NOMO-1 (cell line): ENCODE results near the gene MIP.
"Not testable (repeated sequence)": the region's sequence is repeated elsewhere in the genome, so short reads cannot be mapped to it uniquely, and the experiment has no call there.

Source experiments
- DNase-seq, 2 experiments: peaks; one replicate each; lab custom pipeline; 2025; ENCODE audit not compliant: unreplicated experiment in 2 of 2; lab: John Stamatoyannopoulos, UW

MIP gene

DNA sequence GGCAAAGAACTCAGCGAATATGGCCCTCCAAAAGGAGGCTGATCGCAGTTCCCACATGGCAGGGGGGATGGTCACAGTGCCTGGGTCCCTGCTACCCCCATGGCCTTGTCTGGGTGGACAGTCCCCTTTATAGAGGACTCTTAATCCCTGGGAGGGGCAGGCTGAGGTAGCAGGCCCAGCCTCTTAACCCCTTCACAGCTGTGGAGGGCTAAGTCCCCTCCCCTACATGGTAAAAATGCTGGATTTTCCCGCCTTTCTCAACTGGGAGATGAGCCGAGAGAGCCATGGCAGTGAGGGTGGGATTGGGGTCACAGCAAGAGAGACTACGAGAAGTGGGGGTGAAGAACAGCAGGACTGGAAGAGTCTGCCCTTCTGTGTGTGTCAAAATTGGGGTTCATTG is at the start of gene MIP:
MIP (minus strand) TSS at position 101 of the 400 bp plus-strand sequence; CDS start at position 57, 44 bp downstream.
- DNase-seq = no peak

DNA sequence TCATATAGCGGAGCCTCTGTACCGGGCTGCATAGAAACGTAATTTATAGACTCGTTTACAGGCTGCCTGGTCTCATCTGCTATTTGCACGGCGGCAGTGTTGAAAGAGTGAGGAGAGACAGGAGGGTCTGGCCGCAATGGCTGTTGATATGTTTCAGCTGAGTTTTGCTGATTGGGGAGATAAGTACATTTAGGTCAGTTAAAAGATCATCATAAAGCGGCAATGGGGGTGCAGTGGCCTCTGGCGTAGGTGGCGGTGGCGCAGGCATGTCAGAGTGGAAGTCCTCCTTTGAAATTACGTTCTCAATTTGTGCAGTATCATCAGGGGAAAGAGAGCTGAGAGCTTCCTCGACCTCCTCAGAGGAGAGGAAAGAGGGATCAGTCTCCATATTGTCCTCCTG is 45.4 kb upstream of the MIP start:
- DNase-seq = not testable (repeated sequence)

DNA sequence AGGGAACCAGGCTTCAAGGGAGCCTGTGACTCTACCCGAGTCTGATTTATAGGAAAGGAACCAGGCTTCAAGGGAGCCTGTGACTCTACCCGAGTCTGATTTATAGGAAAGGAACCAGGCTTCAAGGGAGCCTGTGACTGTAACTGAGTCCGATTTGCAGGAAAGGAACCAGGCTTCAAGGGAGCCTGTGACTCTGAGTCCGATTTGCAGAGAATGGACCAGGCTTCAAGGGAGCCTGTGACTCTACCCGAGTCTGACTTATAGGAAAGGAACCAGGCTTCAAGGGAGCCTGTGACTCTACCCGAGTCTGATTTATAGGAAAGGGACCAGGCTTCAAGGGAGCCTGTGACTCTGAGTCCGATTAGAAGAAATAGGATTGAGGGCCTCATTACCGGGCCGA is 45.0 kb upstream of the MIP start:
- DNase-seq = not testable (repeated sequence)

DNA sequence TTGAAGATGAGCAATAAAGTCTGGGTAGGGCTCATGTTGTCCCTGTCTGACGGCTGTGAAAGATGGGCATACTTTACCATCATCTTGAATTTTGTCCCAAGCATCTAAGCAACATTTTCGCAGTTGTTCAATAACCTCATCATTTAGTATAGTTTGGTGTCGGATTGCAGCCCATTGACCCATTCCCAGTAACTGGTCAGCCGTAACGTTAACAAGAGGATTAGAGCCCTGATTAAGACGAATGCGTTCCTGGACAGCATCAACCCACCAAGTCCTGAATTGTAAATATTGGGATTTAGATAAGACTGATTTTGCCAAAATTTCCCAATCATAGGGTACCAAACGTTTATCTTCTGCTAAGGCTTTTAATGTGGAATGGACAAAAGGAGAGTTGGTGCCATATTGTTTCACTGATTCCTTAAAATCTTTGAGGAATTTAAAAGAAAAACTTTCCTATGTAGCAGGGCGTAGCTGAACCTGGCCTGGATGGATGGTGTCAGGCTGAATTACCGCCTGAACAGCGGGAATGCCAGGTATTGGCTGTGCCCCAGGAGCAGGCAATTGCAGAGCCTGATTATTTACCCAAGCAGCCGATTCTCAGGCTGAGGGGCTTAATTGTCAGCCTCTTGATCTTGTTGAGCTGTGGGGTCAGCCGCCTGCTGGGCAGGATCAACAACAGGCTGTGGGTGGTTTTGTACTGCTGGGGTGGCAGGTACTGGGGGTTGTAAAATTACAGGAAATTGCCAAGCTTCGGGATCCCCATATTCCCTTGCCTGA is 43.9 kb upstream of the MIP start:
- not testable (repeated sequence) for DNase-seq

DNA sequence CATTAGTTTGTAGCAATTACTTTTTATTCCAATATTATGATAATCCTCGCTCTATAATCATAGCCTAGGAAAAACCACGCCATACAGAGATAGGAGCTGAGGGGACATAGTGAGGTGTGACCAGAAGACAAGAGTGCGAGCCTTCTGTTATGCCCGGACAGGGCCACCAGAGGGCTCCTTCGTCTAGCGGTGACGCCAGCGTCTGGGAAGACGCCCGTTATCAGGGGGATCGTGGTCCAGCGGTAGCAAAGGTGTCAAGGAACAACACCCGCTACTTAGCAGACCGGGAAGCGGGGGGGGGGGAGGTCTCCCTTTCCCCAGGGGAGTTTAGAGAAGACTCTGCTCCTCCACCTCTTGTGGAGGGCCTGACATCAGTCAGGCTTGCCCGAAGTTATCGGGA is 42.2 kb upstream of the MIP start:
- not testable (repeated sequence) for DNase-seq

DNA sequence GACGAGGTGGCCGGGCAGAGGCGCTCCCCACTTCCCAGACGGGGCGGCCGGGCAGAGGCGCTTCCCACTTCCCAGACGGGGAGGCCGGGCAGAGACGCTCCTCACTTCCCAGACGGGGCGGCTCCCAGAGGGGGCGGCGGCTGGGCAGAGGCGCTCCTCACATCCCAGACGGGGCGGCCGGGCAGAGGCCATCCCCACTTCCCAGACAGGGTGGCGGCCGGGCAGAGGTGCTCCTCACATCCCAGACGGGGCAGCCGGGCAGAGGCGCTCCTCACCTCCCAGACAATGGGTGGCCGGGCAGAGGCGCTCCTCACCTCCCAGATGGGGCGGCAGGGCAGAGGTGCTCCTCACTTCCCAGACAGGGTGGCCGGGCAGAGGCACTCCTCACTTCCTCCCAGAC is 40.0 kb upstream of the MIP start:
- not testable (repeated sequence) for DNase-seq

DNA sequence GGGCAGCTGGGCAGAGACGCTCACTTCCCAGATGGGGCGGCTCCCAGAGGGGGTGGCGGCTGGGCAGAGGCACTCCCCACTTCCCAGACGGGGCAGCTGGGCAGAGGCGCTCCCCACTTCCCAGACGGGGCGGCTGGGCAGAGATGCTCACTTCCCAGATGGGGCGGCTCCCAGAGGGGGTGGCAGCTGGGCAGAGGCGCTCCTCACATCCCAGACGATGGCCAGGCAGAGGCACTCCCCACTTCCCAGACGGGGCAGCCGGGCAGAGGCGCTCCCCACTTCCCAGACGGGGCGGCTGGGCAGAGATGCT is 39.6 kb upstream of the MIP start:
- not testable (repeated sequence) for DNase-seq

DNA sequence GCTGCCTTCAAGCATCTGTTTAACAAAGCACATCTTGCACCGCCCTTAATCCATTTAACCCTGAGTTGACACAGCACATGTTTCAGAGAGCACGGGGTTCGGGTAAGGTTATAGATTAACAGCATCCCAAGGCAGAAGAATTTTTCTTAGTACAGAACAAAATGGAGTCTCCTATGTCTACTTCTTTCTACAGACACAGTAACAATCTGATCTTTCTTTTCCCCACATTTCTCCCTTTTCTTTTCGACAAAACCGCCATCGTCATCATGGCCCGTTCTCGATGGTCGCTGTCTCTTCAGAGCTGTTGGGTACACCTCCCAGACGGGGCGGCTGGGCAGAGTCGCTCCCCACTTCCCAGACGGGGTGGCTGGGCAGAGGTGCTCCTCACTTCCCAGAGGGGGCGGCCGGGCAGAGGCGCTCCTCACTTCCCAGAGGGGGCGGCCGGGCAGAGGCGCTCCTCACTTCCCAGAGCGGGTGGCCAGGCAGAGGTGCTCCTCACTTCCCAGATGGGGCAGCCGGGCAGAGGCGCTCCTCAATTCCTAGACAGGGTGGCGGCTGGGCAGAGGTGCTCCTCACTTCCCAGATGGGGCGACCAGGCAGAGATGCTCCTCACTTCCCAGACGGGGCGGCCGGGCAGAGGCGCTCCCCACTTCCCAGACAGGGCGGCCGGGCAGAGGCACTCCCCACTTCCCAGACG is 39.1 kb upstream of the MIP start:
- DNase-seq = not testable (repeated sequence)

DNA sequence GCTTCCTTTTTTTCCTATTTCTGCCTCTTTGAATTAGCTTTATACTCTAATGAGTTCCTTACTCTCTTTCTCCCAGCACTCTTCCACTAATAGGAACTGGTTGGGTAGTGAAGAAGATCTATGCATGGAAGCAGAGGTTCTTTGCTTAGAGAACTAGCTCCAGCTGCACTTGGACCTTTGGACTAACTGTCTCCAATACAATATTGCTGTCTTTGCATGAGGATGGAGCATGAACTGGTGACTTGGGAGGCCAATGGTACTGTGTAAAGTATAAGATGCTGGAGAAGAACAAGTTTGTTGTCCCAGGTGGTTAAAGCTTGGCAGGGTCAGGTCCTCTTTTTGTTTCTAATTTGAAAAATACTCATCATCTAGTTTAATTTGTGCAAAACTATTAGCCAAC is 35.9 kb upstream of the MIP start:
- DNase-seq = no peak

DNA sequence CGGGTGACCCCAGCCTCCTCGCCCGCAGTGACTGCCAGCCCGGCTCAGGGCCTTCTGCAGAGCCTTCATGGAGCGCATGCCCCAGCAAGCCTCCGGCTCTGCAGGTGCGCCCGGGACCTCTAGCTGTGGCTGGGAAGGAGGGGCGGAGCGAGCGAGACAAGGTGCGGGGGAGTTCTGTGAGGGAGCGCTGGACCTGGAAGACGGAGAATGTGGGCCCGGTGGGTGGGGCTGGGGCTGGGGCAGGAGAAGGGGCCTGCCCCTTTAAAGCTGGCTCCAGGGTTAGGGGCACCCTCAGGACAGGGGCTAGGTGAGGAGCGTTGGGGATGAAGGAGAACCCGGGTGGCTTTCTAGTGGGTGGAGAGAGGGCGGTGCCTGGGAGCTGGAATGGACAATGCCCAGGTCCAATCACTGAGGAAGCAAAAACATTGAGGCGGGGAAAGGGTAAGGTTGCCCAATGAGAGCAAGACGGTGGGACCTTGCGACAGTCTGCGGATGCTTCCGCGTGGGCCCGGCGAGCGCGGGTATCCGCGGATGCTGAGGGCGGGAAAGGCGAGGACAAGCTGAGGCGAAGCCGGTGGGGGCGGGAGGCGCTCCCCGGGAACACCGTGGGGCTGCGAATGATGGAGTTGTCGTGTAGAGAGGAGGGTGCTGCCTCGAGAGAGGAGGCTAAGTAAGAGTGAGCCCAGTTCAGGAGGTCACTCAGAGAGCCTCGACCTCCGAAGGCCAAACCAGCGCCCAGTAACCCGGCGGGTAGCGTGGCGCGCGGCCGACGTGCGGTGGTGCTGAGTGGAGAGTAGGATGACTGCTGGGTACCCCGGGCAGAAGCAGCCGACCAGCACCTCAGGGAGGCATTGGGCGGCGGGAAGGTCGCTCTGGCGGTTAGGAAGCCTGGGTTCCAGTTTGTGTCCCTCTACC is 33.8 kb upstream of the MIP start, which contains the start of gene GLS2:
GLS2 (minus strand) TSS at position 121 of the 915 bp plus-strand sequence; CDS start at position 78, 43 bp downstream.
- peak; percentile 13 to 30 for DNase-seq

DNA sequence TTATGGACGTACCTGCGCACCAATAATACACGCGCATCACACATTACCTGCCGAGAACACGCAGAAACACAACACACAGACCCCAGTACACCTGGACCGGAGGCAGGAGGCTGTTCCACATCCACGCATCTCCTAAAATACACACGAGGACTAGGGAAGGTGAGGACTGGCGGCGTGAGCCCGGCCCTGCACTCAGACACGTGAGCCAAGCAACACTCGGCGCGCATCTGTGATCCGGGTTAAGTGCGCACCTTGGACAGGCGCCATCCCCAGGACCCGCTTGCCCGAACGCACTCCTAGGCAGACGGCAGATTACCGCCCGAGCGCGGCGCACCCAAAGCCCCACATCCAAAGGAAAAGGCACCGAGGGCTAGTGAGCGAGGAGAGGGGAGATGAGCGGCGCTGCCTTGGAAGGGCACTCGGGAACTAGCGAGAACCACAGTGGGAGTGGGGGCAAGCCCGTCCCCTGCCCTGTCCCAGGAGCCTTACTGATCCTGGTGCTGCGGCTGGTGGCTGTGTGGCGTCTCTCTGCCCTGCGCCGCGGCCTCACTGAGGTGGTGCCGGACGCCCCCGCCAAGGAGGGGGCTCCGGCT is 33.1 kb upstream of the MIP start:
- no peak for DNase-seq

DNA sequence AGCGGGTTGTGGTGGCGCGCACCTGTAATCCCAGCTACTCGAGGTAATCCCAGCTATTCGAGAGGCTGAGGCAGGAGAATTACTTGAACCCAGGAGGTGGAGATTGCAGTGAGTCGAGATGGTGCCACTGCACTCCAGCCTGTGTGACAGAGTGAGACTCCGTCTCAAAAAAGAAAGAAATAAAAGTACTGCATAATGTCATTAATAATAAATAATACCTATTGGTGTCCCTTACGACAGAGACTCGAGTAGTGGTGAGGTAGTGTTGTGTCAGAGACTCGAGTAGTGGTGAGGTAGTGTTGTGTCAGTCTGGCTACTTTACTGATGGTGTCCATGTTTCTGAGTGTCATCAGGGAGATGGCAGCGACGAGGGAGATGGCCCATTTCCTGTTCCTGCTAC is 32.2 kb upstream of the MIP start:
- no peak for DNase-seq

DNA sequence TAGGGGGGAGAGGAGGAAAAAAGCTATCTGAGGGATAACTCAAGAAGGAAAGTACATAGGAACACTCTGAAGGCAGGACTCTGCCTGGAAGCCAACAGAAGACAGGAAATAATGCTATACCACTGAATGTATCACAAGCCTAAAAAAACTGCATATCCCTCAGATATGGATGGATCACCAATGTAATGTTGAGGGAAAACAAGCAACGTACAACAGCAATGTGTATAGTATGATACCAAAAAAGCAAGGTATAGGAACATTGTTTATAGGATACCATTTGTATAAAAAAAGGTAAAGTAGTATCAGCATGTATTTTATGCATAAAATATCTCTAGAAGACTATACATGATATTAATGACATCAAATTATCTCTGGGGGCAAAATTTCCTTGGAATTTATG is 30.1 kb upstream of the MIP start:
- DNase-seq = no peak

DNA sequence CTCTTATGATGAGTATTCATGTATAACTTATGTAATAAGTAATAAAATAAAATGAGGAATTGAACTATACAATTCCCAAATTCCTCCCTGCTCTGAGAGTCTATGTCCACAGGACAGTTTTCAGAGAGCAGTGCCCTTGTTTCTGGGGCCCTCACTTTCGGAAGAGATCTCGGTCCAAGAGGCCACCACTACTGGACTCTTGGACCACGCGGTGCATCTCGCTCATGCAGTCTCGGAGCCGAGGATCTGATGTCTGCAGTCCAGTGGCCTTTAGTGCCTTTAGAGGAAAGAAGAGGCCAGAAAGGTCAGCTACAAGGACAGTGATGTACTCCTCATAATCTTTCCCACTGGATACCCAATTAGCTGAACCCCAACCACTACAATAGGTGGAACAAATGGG is 25.2 kb upstream of the MIP start:
- DNase-seq = no peak

DNA sequence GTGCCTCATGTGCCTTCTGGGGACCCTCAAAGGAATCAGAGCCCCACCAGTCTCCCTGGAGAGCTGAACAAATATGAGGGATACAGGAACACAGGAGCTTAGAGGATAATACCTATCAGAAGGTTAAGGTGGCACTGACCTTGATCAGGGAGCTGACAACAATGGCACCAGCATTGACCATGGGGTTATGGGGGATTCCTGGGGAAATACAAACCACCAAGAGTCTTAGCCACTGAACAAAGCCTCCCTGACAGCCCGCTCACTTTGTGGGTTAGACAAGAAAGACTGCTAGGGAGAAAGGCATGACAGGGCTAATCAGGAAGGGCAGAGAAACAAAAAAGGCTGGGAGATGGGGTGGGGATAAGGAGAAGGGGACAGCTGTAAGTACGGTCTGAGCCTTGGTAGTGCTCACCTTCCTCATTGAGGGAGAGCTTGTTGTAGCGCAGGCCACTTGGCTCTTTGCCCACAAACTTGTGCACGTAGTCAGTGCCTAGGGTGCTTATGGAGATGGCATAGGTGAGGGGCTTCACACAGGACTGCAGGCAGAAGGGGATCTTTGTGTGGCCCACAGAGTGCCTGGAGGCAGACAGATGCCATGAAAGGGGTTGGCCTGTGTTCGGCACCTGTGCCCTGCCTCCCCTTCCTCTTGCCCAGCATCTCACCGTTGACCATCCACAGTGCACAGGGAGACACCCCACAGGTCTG is 23.2 kb upstream of the MIP start:
- DNase-seq = no peak

DNA sequence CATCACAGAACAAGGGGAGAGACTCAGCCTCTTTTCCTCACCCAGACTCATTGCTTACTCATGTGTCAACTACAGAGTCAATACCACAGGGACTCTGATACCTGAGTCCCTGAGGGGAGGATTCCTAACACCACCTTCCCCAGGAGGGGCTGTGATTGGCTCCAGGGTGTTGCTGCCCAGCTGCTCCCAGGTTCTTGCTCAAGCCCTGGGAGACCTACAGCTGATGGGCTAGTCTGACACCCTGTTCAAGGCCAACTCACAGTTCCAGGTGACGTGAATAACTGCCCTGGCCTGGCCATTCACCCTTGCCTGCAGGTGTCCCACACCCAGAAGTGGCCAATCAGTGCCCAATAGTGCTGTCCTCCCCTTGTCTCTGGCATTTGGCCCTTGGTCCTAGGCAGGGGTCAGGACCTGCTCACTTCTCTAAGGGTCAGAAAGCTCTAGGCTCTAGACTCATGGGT is 22.5 kb upstream of the MIP start:
- no peak for DNase-seq

DNA sequence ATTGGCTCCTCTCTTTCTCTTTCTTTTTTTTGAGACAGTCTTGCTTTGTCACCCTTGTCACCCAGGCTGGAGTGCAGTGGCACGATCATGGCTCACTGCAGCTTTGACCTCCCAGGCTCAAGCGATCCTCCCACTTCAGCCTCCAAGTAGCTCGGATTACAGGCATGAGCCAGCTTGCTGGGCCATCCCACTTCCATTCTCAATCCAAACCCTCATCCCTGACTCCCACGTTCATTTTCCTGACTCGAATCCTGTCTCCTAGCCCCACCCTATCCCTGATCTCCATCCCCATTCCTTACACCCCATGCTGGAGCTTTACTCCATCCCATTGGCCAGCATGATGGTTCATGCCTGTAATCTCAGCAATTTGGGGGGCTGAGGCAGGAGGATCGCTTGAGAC is 21.7 kb upstream of the MIP start:
- DNase-seq = no peak

DNA sequence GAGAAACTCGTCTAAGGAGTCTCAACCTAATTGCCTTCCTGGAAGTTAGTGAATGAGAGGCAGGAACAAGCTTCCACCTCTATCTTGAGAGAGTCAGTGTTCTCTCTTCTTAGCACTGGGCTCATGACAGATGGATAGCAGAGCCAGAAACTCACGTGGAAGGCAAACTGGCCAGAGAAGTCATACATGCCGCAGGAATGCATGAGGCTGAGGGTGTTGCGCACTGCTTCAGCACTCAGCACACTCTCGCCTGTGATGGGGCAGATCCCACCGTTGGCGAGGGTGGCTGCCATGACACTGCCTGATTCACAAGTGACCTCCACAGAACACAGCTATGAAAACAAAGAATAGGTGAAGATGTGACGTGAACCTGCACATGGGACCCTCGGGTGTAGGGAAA is 19.9 kb upstream of the MIP start:
- no peak for DNase-seq

DNA sequence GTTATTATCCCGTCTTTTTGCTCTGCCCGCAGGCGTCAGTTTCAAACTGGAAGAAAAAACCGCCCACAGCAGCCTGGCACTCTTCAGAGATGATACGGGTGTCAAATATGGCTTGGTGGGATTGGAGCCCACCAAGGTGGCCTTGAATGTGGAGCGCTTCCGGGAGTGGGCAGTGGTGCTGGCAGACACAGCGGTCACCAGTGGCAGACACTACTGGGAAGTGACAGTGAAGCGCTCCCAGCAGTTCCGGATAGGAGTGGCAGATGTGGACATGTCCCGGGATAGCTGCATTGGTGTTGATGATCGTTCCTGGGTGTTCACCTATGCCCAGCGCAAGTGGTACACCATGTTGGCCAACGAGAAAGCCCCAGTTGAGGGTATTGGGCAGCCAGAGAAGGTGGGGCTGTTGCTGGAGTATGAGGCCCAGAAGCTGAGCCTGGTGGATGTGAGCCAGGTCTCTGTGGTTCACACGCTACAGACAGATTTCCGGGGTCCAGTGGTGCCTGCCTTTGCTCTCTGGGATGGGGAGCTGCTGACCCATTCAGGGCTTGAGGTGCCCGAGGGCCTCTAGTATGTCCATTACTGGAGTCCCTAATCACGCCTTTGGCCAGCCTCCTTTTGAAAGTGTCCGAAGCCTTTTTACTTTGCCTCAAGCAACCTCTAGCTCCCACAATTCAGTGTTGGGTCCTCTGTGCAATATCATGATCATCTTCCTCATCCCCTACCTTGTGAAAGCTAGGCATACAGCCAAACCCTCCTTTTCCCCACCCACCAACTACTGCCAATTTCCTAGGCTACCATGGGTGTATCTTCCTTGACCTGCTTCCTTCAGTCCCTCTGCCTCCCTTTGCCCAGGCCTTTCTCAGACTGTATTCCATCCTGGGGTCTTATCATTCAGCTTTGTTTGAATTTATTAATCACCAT is 14.8 kb upstream of the MIP start:
- no peak for DNase-seq
